Cardiac septum (tissue), 1 donor: ENCODE measurements around the gene CYB561D2. TPM values are rescaled to one million over a fixed set of nuclear protein-coding genes. Genes with fewer than 3 reads are reported as not detected.

Source experiments
- total RNA-seq: library from RNA; stranded (reverse); fragmentation: NEBNext Ultra II Directional; extraction: Animal tissue kit (Norgen Biotek cat#: 25700); gene quantifications from one replicate; pipeline ENCODE4 v1.2.1, GENCODE V29; 2021
- donor health status: DM: no; HTN: no; CAD: no.

Gene CYB561D2
- total RNA-seq, 1 donor from 2014 or later = 6.4 TPM

Other genes starting within 250 kb of the CYB561D2 start
- 10.0 TPM for gene SEMA3F, start 195.5 kb upstream of the CYB561D2 start, total RNA-seq
- gene GNAT1, start 159.3 kb upstream of the CYB561D2 start, total RNA-seq = not detected
- gene SLC38A3, start 145.6 kb upstream of the CYB561D2 start, total RNA-seq = 6.6 TPM
- gene GNAI2, start 114.7 kb upstream of the CYB561D2 start, total RNA-seq = 153 TPM
- gene SEMA3B, start 81.7 kb upstream of the CYB561D2 start, total RNA-seq = 26.5 TPM
- 25.7 TPM for gene LSMEM2, start 71.8 kb upstream of the CYB561D2 start, total RNA-seq
- 45.7 TPM for gene IFRD2, start 58.4 kb upstream of the CYB561D2 start, total RNA-seq
- gene HYAL3, start 51.5 kb upstream of the CYB561D2 start, total RNA-seq = 1.3 TPM
- gene NAA80, start 51.5 kb upstream of the CYB561D2 start, total RNA-seq = 8.5 TPM
- 51.6 TPM for gene HYAL1, start 47.3 kb upstream of the CYB561D2 start, total RNA-seq
- 42.0 TPM for gene HYAL2, start 28.1 kb upstream of the CYB561D2 start, total RNA-seq
- 24.5 TPM for gene TUSC2, start 22.6 kb upstream of the CYB561D2 start, total RNA-seq
- gene RASSF1, start 10.0 kb upstream of the CYB561D2 start, total RNA-seq = 11.0 TPM
- 0.35 TPM for gene ZMYND10, start 5.1 kb upstream of the CYB561D2 start, total RNA-seq
- 19.1 TPM for gene NPRL2, start 87 bp upstream of the CYB561D2 start, total RNA-seq
- 26.6 TPM for gene TMEM115, start 8.7 kb downstream of the CYB561D2 start, total RNA-seq
- gene CACNA2D2, start 152.8 kb downstream of the CYB561D2 start, total RNA-seq = 1.4 TPM
- 35.7 TPM for gene C3orf18, start 216.9 kb downstream of the CYB561D2 start, total RNA-seq
- 14.4 TPM for gene HEMK1, start 218.7 kb downstream of the CYB561D2 start, total RNA-seq